Activated T-cell treated with anti-CD3 and anti-CD28 coated beads for 4 hours (primary cell): ENCODE data around the gene IL1R2.
A peak's percentile ranks its signal among the peaks of the same experiment; 100 is the strongest.
"Not testable (repeated sequence)": the region's sequence is repeated elsewhere in the genome, so short reads cannot be mapped to it uniquely, and the experiment has no call there.

Experiments used
- DNase-seq: peaks from one replicate; pipeline ENCODE4 v3.0.0-alpha.2; 2020

IL1R2 gene

DNA sequence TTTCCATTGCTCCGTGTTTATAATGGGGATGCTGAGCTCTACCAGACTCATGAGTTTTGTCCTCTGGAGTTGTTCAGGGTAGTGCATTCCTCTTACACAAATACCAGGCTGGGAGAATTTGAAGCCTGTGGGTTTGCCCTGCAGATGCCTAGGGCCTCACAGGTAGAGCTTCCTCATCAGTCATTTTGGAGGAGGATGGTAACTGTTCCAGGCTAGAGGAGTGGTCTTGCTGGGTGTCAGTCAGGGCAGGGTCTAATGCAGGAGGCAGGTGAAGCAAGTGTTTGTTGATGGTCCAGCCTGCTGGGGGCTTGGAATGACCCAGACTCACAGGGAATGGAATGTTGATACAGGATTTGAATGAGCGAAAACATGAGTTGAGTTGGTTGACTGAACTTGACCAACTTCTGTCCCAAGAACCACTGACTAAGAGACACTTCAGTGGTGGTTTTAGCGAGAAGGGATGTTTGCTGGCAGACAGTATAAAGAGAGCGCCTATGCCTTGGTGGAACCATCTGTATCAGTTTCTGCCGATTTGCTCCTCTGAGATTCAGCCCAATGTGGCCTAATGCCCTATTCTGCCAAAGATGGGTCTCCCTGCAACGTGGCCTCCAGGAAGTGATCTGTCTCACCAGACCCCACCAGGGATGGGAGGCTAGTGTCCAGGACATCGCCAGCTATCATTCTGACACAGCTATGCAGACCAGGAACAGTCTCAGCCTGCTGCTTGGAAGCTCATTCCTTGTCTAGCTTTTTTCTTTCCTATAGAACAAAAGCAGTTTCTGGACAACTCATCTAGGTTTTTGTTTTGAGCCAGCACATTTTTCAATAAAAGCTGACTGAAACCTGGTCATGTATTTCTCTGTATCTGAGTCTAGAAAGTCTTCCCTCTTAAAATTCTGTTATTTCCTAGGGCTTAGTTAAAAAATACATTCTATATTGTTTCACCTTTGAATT lies 9.3 kb downstream of the IL1R2 start:
- DNase-seq: no peak

DNA sequence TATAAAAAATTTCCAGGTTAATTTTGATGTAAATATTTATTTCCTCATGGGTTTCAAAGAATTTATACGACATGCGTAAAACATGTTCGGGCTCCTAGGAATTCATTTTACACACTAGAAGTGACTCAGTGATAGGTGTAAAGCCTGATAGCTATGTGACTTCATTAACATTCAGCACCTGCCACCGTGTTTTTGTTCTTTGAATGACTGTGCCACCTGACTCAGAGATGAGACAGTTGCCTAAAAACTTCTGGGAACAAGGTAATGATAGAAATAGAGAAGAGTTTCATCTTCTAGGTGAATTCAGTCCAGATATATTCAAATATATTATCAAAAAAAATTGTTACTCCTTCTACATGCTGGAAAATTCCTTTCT lies 10.0 kb downstream of the IL1R2 start:
- no peak for DNase-seq

DNA sequence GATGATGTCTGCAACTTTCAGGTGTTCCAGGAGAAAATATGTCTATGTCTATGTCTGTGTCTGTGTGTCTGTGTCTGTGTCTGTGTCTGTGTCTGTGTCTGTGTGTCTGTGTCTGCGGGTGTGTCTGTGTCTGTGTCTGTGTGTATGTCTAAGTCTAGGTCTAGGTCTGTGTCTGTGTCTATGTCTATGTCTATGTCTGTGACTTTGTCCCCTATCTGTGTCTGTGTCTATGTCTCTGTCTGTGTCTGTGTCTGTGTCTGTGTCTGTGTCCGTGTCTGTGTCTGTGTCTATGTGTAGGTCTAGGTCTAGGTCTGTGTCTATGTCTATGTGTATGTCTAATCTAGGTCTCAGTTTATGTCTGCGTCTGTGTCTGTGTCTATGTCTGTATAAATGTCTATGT lies 10.5 kb downstream of the IL1R2 start:
- no peak for DNase-seq

DNA sequence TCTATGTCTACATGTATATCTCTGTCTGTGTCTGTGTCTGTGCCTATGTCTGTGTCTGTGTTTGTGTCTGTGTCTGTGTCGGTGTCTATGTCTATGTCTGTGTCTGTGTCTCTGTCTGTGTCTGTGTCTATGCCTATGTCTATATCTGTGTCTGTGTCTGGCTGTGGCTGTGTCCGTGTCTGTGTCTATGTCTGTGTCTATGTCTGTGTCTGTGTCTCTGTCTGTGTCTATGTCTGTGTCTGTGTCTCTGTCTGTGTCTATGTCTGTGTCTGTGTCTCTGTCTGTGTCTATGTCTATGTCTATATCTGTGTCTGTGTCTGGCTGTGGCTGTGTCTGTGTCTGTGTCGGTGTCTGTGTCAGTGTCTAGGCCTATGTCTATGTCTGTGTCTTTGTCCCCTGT lies 11.1 kb downstream of the IL1R2 start:
- not testable (repeated sequence) for DNase-seq

DNA sequence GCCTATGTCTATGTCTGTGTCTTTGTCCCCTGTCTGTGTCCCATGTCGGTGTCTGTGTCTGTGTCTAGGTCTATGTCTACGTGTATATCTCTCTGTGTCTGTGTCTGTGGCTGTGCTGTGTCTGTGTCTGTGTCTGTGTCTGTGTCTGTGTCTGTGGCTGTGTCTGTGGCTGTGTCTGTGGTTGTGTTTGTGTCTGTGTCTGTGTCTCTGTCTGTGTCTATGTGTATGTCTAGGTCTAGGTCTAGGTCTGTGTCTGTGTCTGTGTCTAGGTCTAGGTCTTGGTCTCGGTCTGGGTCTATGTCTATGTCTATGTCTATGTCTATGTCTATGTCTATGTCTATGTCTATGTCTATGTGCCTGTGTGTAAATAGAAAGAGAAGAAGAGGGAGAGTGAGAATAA lies 11.9 kb downstream of the IL1R2 start:
- no peak for DNase-seq

DNA sequence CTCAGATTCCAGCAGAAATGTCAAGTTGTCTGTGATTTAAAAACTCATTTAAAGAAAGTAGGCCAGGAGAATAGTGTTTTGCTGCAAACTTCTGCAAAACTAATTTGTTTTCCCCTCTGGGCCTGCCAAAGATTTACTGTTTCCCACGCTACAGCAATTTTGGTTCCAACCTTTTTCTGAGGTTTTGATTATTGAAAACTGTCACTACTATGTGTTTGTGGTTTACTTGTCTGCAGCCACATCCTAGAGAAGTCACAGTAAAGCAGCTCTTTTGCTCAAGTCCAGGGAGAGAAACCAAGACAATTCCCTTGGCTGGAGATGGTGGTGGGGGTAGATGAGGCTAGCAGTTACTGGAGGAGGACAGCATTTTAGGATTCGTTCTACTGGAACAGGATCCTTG lies 12.8 kb downstream of the IL1R2 start:
- no peak for DNase-seq

DNA sequence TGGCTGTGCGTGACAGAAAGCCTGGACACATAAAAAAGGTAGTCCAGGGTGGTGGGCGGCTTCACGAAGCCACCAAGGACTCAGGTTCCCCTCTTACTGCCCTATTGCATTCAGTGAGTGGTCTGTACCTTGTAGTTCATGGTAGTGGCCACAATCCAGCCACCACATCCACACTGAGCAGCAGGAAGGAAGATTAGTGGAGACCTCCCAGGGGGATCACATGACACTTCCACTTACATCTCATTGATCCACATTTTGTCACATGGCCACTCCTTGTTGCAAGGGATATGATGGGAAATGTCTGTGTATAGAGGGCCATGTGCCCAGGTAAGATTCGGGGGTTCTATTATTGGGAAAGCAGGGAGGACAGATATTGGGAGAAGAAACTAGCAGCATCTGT lies 13.7 kb downstream of the IL1R2 start:
- no peak for DNase-seq

DNA sequence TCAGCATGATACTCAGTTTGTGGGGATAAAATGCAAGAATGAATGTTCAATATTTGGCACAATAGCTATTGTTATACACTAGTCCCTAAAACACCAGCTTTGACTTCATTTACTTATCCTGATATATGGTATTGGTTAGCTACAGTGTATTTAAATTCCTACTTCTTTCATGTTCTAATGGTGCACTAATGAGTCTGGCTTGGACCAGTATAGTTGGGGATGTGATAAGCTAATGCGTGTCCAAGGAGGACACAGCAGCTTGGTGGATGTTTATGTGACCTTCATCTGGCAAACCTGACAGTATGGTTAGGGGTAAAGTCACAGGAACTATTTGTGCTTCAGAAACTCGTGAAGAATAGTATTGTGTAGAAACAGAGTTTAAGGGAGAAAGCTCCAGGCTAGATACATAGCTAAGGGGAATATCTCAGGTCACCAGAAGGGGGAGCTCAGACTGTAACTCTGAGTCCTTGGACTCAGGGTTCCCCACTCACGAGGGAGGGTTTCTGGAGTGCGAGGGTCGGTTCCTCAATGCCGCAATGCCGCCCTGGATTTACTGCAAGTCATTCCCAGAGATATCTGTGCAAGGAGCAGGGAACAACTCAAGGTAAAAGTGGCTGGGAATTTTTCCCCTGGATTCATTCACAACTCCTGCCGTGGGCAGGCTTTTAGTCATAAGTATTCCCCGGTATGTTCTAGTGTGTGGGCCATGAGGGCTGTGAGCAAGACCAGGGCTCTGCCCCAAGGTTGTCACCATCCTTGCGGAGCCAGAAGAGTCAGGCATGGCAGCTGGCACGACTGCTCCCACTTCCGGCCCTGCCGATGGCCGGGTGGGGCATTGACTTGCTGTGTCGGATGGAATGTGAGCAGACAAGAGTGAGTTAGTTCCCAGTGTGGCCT lies 14.5 kb downstream of the IL1R2 start:
- peak; percentile 30 for DNase-seq

DNA sequence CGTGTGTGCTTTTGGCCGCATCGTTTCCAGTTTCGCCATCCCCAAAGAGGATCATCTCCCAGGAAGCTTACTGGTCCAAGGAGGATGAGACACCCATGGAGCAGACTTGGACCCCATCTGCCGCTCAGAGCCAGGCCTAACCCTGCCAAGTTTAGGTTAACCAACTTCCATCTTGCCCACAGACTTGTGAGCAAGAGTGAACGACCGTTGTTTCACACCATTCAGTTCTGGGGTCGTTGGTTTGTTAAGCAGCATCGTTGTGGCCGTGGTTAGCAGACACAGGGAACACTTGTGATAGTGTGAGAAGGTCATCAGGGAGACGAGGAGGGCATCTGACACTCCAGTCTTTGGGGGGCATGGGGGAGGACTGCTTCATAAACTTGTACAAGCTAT lies 15.1 kb downstream of the IL1R2 start:
- no peak for DNase-seq

DNA sequence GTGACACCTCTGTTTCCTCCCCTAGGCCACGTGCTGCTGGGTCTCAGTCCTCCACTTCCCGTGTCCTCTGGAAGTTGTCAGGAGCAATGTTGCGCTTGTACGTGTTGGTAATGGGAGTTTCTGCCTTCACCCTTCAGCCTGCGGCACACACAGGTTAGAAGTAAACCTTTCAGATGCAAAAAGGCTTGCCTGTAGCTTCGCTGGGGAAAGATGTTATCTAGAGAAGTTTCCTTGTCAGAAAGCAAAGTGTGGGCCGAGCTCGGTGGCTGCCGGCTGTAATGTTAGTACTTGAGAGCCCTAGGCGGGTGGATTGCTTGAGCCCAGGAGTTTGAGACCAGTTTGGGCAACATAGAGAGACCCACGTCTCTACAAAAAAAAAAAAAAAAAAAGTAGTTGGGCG lies 16.7 kb downstream of the IL1R2 start:
- no peak for DNase-seq

DNA sequence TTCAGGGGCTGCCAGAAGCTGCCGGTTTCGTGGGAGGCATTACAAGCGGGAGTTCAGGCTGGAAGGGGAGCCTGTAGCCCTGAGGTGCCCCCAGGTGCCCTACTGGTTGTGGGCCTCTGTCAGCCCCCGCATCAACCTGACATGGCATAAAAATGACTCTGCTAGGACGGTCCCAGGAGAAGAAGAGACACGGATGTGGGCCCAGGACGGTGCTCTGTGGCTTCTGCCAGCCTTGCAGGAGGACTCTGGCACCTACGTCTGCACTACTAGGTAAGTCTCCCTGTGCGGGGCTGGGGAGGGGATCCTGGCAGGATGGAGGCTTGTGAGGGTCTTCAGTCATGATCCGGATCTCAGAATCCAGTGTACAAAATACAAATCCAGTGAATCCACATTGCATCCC lies 17.8 kb downstream of the IL1R2 start:
- DNase-seq: no peak

DNA sequence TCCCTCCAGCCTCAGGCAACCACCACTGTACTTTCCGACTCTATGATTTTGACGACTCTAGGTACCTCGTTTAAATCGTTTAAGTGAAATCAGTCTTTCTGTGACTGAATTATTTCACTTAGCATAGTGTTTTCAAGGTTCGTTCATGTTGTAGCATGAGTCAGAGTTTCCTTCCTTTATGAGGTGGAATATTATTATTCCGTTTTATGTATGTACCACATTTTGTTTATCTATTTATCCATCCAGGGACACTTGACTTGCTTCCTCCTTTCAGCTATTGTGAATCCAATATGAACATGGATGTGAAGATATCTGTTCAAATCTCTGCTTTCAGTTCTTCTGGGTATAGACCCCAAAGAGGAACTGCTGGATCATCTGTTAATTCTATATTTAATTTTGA lies 19.1 kb downstream of the IL1R2 start:
- DNase-seq: no peak

DNA sequence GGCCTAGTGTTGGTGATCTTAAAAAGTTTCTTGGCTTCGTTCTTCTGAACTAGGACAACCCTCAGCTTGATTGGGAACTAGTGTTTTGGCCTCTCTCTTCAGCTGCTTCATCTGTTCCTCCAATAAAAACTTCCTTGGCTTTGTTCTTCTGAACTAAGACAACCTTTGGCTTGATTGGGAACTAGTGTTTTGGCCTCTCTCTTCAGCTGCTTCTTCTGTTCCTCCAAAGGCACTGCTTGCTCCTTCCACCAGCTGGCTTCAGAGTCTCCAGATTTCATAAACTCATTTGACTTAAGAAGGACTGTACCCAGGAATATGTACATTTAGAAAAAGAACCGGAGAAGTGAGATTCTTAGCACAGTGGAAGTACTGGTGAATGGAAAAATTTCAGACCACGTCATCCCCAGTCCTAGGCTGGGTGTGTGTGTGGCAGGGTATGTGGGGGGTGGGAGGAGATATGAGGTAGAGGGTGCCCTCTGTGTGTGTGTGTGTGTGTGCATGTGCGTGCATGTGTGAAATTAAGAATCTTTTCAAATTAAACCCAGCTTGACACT lies 20.4 kb downstream of the IL1R2 start:
- DNase-seq: no peak

DNA sequence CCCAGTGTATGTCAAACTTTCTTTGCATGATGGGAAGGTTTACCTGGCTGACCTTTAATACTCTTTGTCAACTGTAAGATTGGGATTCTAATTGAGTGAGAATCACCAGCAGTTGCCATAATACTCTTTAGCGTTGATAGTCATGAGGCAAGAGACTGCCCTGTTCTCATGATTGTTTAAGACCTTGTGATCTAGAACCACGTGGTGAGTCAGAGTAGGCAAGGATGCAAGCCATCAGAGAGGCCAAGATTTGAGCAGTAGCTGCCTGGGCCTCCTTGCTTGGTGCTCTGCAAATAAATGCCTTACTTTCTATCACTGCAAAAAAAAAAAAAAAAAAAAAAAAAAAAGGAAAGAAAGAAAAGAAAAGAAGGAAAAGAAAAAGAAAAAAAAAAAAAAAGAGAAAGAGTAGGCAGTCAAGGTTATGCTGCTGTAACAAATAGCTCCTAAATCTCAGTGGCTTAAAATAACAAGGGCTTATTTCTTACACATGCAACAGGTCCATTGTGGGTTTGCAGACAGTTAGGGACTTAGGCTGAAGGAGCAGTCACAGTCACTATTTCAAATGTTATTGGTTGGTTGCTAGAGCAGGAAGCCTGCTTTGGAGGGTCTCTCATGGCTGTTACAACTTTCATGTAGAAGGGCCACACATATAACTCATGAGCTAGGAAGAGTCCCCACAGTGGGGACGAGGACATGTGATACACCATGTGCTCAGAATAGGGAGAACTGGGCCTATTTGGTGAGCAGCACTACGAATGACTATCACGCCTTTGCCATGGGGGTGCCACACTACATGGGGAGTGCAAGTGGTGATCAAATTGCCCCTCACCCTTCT lies 21.7 kb downstream of the IL1R2 start:
- no peak for DNase-seq

DNA sequence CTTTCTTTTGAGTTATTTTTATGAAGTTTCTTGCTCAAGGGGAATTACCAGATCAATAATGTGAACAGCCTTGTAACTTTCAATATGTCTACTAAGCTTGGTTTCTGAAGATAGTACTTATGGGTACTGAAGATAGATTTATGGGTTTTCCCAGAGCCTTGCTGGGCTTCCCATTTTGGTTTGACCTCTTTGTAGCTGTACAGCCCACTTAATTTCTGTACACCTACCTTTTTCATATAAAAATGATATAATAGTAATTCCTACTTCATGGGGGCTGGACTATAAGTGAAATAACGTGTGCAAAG lies 22.2 kb downstream of the IL1R2 start:
- DNase-seq: no peak

DNA sequence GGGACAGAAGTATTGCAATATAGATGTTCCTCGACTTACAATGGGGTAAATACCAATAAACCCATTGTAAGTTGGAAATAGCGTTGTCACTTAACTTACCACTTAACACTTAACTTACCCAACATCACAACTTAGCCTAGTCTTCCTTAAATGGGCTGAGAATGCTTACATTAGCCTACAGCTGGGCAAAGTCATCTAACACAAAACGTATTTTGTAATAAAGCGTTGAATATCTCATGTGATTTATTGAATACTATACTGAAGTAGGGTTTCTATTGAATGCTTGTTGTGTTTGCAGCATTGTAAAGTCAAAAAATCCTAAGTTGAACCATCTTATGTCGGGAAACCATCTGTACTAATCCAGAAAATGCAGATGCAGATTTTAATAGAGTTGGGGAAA lies 23.6 kb downstream of the IL1R2 start:
- DNase-seq: no peak

DNA sequence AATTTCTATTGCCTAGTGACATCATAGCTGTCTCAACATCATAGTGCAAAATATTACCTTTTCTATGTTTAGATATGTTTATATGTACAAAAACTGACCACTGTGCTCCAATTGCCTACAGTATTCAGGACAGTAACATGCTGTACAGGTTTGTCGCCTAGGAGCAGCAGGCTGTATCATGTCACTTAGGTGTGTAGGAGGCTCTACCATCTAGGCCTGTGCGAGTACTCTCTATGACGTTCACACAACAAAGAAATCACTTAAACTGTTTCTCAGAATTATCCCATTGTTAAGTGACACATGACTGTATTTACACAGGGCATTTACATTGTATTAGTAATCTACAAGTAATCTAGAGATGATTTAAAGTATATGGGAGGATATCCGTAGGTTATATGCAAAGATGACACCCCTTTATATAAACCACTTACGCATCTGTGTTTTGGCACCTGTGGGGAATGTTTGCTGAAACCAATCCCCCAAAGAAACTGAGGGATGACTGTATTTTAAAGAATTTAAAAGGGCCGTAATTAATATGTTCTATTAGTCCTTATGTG lies 24.7 kb downstream of the IL1R2 start:
- DNase-seq: no peak

DNA sequence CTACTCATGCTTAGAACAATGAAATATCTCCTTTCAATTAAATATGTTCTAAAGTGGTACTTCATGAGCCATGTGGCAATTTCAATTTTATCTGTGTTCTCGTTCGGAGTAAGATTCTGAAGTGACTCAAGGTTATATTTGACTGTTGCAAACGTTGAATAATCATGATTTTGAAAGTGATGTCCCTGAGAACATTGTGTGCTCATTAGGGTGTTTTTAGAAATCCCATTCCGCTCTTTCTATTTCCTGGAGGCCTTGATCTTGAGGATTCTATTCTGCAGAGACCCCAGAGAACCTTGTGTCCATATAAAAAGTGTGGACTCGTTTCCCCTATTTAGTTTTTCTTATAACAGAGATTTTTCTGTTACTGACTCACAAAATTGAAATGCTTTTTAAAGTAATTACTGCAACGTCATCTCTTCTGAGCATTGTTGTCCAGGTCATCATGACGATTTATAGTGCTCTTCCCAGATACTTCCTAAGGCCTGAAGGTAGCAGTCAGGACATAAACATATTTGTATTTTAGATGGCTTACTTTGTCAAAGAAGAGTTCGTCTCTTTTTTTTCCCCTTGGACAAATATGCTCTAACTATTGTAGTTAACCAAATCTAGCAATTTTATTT lies 27.2 kb downstream of the IL1R2 start:
- no peak for DNase-seq

DNA sequence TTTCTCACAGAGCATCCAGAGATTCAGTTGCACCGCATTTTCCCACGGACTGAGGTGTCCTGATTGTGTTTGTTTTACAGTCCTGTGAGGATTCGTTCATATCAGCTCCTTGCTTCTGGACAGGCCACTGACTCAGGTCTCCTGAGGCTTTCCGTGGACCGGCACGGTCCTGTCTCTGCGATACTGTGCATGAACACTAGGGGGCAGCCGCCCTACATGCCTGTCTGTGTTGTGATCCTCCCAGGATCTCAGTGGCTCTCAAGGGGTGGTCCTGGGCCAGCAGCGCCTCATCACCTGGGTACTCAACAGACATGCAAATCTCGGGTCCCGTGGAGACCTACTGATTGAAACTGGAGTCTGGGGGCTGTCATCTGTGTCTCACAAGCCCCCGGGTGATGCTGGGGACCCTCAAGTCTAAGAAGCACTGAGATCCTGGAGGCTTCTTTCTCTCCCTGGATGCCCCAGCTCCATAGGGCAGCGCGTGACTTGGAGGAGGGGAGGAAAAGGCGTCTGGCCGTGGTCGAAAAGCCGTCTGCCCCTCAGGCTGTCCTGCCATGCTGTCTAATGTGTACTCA lies 28.9 kb downstream of the IL1R2 start:
- DNase-seq: peak; percentile 84

DNA sequence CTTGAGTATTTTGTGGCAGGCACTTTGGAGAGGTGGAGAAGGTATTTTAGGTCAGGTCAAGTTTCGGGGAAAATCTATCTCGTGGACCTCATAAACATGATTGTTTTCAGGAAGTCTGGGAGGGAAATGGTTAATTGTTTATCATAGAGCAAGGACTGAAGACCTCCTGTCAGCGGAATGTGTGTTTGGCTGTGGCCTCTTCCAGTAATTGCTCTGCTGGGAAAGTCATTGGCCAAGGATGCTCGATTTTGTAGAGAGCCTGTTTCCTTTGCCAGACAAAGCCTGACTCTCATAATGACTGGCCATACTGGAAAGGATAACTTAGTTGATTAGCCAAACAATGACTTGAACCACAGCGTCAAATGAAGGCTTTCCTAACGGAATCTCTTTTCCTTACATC lies 30.0 kb downstream of the IL1R2 start:
- no peak for DNase-seq

DNA sequence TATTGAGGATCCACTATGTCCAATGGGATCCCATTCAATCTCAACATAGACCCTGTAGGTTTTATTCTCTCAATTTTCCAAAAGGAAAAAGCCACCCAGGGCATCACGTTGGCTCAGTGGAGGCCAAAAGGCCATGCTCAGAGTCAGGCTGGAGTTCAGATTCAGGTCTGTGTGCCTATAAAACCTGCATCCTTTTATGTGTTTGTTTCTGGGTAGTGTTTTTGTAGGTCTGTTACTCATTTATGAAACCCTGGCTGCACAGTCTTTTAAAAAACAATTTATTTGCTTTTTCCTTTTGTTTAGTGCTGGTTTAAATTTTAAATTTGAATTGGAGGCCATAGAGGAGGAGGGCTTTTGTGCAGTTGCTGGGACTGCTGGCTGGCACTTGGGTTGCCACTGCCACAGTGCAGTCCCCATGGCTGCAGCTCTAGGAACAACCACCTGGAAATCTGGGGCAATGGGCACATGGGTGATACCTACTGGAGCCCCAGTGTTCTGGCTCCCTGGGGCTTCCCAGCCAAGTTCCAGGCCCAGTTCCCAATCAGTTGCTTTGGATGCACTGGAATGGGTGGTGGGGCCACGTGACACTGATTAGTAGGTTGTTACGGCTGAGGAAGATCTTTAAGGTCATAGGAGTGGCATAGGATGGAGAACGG lies 31.3 kb downstream of the IL1R2 start:
- DNase-seq: no peak
